Measurements from ENCODE around the gene RNF167.

DNA sequence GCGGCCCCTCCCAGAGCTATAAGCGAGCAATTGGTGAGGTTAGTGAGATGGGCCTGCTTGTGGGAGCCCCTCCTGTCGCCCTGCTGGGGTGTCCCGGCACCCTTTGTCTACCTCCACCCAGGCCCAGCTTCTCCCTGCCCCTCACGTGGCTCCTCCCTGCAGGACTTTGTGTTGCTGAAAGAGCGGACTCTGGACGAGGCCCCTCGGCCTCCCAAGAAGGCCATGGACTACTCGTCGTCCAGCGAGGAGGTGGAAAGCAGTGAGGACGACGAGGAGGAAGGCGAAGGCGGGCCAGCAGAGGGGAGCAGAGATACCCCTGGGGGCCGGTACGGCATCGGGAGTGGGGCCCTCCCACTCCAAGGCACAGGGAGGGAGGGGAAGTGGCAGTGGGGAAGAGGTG is 46.8 kb upstream of the RNF167 start:
- TF ChIP-seq, protein P1, sequence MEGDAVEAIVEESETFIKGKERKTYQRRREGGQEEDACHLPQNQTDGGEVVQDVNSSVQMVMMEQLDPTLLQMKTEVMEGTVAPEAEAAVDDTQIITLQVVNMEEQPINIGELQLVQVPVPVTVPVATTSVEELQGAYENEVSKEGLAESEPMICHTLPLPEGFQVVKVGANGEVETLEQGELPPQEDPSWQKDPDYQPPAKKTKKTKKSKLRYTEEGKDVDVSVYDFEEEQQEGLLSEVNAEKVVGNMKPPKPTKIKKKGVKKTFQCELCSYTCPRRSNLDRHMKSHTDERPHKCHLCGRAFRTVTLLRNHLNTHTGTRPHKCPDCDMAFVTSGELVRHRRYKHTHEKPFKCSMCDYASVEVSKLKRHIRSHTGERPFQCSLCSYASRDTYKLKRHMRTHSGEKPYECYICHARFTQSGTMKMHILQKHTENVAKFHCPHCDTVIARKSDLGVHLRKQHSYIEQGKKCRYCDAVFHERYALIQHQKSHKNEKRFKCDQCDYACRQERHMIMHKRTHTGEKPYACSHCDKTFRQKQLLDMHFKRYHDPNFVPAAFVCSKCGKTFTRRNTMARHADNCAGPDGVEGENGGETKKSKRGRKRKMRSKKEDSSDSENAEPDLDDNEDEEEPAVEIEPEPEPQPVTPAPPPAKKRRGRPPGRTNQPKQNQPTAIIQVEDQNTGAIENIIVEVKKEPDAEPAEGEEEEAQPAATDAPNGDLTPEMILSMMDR (IDR thresholded peaks at IDR 0.05; ENCODE audit: poor library complexity): no peak
- TF ChIP-seq EZH2phosphoT487 (IDR thresholded peaks at IDR 0.05; ENCODE audit: low read depth, severe bottlenecking, unreplicated experiment): no peak
